AG10803 (cell line): ENCODE results near the gene PPM1B.

Source experiments
- DNase-seq: peaks from one replicate; pipeline ENCODE4 v3.0.0; 2010; ENCODE audit warnings: low read depth
- H3K4me3 ChIP-seq: 2 replicates; pipeline ENCODE4 v1.5.1; 2011; ENCODE audit warnings: mild to moderate bottlenecking, low read length, control low read depth
- CTCF ChIP-seq: conservative IDR thresholded peaks from 2 replicates; pipeline ENCODE4 v1.5.1; 2011; ENCODE audit warnings: mild to moderate bottlenecking, low read length, control low read depth, inconsistent platforms

PPM1B gene

GRCh38 chr2:44267269-44267795 is 98.7 kb downstream of the PPM1B start:
- no peak overlapping the region for H3K4me3 ChIP-seq
- DNase-seq, result no peak
- TF ChIP-seq CTCF, result no peak

GRCh38 chr2:44267796-44268648 is 99.3 kb downstream of the PPM1B start:
- no peak for TF ChIP-seq CTCF
- H3K4me3 ChIP-seq, result no peak overlapping the region
- peak; percentile 77 for DNase-seq

GRCh38 chr2:44269831-44270230 is 101.2 kb downstream of the PPM1B start:
- no peak overlapping the region for H3K4me3 ChIP-seq
- no peak for TF ChIP-seq CTCF
- no peak for DNase-seq

GRCh38 chr2:44271296-44271695 is 102.6 kb downstream of the PPM1B start:
- no peak for TF ChIP-seq CTCF
- no peak overlapping the region for H3K4me3 ChIP-seq
- no peak for DNase-seq

- TF ChIP-seq CTCF, result no peak
- no peak overlapping the region for H3K4me3 ChIP-seq
- DNase-seq, result no peak
Observed at GRCh38 chr2:44273076-44273475, 104.4 kb downstream of the PPM1B start.

GRCh38 chr2:44273596-44273995 is 104.9 kb downstream of the PPM1B start:
- TF ChIP-seq CTCF, result no peak
- no peak overlapping the region for H3K4me3 ChIP-seq
- DNase-seq, result peak; percentile 27

- peak; percentile 58 for DNase-seq
- TF ChIP-seq CTCF, result no peak
- no peak overlapping the region for H3K4me3 ChIP-seq
Observed at GRCh38 chr2:44275927-44276303, 107.2 kb downstream of the PPM1B start.
